Measurements from ENCODE around the gene ALKBH3.

Gene ALKBH3

GRCh38 chr11:43922295-43922648, 41.6 kb downstream of the ALKBH3 start:
- DNase-seq (ENCODE audit: low read depth, low spot score) = peak; percentile 73

- DNase-seq (ENCODE audit: low read depth, low spot score) = no peak
Observed at GRCh38 chr11:43922744-43923405, 42.2 kb downstream of the ALKBH3 start.

- DNase-seq (ENCODE audit: low read depth, low spot score) = no peak
Observed at GRCh38 chr11:43923406-43924111, 42.9 kb downstream of the ALKBH3 start.

DNA sequence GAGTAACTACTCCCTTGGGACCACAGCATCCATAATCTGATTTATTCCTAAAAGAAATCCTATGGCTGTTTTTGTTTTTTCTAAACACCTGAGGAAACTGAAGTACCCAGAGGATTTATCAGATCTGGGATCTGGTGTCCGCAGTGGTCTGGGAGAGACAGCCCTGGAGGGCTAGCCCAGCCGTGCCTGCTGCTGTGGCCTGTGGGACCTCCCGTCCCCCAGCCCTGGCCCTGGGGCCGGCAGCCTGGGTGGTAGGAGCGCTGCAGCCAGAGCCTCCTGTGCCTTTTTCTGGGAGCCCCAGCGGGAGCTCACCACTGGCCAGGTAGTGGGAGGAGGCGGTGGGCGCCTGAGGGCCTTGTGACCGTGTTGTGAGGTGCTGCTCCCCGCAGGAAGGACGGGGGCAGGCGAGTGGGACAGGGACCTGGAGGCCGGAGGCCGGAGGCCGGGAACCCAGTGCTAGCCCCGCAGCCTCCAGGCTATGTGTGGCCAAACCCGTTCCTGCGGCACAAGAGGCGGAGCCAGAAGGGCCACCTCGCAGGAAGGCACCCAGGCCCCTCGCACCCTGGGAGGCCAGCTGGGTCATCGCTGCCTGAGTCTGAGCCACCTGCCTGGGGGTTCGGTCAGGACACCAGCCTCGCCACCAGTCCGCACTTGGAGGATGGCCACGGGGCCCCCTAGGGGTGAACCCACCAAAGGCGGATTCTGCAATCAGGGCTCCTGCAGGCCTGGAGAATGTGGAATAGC, 43.7 kb downstream of the ALKBH3 start:
- peak; percentile 85 for DNase-seq (ENCODE audit: low read depth, low spot score)

DNA sequence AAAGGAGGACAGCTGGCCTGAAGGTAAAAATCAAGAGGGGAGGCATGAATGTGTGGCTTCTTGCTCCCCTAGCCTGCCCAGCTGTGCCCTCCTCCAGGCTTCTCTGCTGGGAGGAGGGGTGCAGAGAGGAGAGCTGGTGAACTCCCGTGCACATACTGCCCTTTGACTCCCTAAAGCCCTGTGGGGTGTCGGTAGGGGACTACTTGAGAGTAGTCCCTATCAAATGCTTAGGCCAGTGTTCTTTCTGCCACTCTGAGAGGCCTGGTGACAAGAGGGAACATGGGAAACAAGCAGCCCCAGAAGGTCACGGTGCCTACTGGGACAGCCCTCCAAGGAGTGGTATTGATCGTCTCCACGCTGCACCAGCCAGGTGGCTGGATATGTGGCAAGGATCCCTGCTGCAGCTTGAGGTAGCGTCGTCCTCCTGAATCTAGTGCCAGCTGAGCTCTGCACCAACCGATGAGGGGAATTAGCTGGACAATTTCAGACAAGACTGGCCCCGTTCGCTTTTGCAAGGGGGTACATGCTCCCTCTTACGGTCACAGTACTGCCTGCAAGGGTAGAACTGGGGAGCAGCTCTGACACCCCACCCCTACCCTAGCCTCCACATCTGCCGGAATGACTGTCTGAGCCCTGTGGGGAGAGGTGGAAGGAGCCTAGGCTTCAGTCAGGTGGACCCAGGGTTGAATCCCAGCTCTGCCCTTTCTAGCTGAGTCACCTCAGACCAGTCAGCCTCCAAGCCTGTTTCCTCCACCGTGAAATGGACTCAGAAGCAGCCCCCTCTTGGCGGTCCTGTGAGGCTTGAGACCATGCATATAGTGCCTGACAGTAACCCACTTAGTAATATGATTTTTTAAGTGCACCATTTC, 44.7 kb downstream of the ALKBH3 start:
- DNase-seq (ENCODE audit: low read depth, low spot score) = no peak

- no peak for DNase-seq (ENCODE audit: low read depth, low spot score)
Observed at GRCh38 chr11:43925932-43926505, 45.4 kb downstream of the ALKBH3 start.

DNA sequence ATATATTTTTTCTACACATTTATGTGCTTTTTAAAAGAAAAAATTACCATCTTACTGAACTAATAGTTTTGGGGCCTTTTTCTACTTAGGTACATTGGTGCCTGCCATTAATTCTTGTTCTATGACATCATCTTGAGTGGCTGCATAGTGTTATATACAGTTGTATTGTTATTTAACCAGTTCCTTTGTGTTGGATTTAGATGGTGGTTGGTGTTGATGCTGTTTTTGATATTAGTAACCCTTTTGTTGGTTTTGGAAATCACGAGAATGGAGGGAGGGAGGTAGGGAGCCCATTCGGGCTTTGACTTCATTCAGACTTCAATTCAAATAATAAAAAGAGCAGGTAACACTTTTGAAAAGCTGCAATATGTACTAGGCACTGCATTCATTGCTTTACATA, 46.4 kb downstream of the ALKBH3 start:
- DNase-seq (ENCODE audit: low read depth, low spot score) = no peak

DNA sequence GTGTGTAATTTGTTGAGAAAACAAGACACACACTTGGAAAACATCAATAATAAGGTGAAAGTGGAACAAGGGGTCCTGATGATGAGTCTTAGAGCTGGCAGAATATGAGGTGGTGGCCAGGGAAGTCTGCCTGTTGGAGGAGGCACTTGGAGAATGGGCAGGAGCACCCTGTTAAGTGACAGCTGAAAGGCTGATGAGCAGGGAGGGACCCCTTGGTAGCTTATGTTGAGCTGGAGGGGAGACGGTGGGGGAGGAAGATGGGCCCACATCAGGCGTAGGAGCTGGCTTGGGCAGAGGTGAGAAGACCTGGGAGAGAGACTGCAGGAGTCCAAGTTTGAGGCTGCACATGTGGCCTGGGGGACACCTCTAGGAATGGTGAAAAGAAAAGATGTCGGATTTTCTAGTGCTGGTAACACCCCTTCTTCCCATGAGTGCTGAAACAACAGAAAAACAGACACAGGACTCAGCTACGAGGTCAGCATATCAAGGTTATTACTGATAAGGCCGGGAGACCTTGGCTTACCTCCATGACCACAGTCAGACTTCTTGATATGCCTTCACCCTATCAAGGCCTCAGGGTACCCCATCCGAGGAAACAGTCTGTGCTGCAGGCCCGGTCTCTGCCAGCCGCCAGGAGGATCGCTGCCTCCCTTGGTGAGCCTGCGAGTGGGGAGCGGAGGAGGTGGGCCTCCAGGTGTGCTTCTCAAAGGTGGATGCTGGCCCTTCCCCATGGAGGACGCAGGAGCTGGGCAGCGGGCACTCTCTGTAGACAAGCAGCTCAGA, 47.5 kb downstream of the ALKBH3 start:
- DNase-seq (ENCODE audit: low read depth, low spot score) = no peak

GRCh38 chr11:43928721-43929120, 48.1 kb downstream of the ALKBH3 start:
- no peak for DNase-seq (ENCODE audit: low read depth, low spot score)

GRCh38 chr11:43930868-43931716, 50.5 kb downstream of the ALKBH3 start:
- DNase-seq (ENCODE audit: low read depth, low spot score) = no peak

DNA sequence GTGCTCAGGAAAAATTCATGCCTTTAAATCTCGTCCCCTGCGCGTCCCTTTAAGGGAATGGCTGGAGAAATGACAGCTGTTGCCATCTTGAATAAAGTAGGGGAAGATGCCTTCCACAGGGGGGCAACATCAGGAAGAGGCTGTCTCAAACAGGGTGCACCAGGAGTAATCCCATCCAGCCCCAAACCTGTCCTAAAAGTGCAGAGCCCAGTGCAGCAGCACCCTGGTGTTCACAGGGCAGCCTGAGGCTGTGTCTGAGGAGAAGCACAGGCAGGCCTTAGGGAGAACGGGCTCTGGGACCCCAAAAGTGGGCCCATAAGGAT, 51.0 kb downstream of the ALKBH3 start:
- no peak for DNase-seq (ENCODE audit: low read depth, low spot score)

- DNase-seq (ENCODE audit: low read depth, low spot score) = no peak
Observed at GRCh38 chr11:43933226-43933607, 52.6 kb downstream of the ALKBH3 start.

GRCh38 chr11:43933608-43934551, 53.2 kb downstream of the ALKBH3 start:
- DNase-seq (ENCODE audit: low read depth, low spot score) = no peak

- DNase-seq (ENCODE audit: low read depth, low spot score) = no peak
Observed at GRCh38 chr11:43934601-43935423, 54.2 kb downstream of the ALKBH3 start.

- DNase-seq (ENCODE audit: low read depth, low spot score) = no peak
Observed at GRCh38 chr11:43935424-43935979, 54.9 kb downstream of the ALKBH3 start.

DNA sequence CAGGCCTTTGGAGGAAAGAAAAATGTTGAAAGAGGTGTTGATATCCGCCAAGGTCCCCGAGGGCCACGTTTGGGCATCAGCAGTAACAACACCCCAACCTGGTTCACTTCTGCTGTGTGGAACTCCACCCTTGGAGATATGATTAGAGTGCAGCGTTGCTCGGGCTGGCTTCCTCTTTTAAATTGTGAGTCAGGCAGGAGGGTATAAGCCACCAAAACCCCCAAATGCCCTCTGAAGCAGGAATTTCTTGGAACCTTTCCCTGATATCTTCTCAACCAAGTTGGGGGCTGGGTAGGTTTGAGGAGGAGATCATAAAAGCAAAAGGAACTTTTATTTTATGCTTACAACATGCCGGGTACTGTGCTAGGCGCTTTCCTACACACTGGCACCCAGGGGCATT, 55.4 kb downstream of the ALKBH3 start:
- no peak for DNase-seq (ENCODE audit: low read depth, low spot score)
